Measurements from ENCODE around the gene C5orf24. TPM values are rescaled to one million over a fixed set of nuclear protein-coding genes. Genes with fewer than 3 reads are reported as not detected.

The C5orf24 gene
- total and polyA plus RNA-seq, 2 donors (not counting 1 experiment from before 2014, with no cell fraction given), result 13.0 to 38.2 TPM

DNA sequence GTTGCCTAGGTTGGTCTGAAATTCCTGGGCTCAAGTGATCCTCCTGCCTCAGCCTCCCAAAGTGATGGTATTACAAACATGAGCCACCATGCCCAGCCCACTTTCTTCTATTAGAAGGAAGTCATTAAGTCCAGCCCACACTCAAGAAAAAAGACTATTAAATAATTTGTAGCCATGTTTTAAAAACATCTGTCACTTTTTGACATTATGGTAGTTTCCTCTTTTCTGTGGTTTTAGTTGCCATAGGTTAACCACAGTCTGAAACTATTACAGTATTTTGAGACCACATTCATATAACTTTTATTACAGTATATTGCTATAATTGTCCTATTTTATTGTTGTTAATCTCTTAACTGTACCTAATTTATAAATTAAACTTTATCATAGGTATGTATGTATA, 31.9 kb upstream of the C5orf24 start:
- no peaks in the 10 kb centered on the region for H3K27me3 Mint-ChIP-seq
- H3K36me3 ChIP-seq (replicated peaks in 1 of 2; ENCODE audit: control extremely low read depth in 1 of 2, control insufficient read depth in 1 of 2, extremely low read depth in 1 of 2, insufficient read depth in 2 of 2, low read length in 1 of 2), result peaks cover 3 to 40% of the 10 kb centered on the region in 2 experiments

DNA sequence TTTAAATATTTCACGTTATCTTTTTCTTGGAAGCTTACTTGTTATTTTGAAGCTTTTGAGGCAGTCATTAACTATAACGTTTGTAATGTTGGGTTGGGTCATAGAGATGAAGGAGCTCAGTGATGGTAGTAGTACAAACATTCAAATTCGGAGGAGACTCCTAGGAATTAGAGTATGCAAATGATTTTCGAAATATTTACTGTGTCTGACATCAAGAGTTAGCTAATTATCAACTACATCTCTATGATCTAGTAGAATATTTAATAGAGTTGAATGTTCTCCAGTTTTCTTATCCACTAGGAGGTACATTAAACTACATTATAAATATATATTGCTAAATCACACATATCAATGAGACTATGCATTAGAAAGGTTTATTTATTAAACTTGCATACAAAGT, 28.8 kb upstream of the C5orf24 start:
- POLR2A ChIA-PET, result no interaction called here
- DNase-seq (no peak), ATAC-seq (ENCODE audit: low read depth) (no peak)
- H3K79me2 ChIP-seq (ENCODE audit: control insufficient read depth, insufficient read depth, low read length), result no peaks in the 10 kb centered on the region
- no peak overlapping the region for H3K4me3 ChIP-seq (ENCODE audit: control extremely low read depth in 1 of 5, extremely low read depth in 1 of 5, insufficient read depth in 1 of 5, low read depth in 2 of 5, low read length in 4 of 5)
- intact Hi-C loops (cut with micrococcal nuclease), result no loop called here
- peaks cover 14% of the 10 kb centered on the region for H3K4me1 Mint-ChIP-seq
- no peak overlapping the region for H3K4me3 Mint-ChIP-seq
- H3K9me3 ChIP-seq (ENCODE audit: control extremely low read depth in 1 of 3, control insufficient read depth in 2 of 3, insufficient read depth in 1 of 3, low read length in 2 of 3), result no peaks in the 10 kb centered on the region
- no peaks in the 10 kb centered on the region for H3K27me3 Mint-ChIP-seq
- no peak overlapping the region for H3K9ac ChIP-seq (ENCODE audit: low read length)
- no peak overlapping the region for H3K4me2 ChIP-seq (replicated peaks; ENCODE audit: low read depth, low read length, poor library complexity, severe bottlenecking)
- CTCF ChIA-PET, result interaction anchor here (0.6 kb wide), 1 partner anchor 35 kb away, joined by 3 read pairs; no protein-coding TSS in a partner anchor
- H3K27ac ChIP-seq (ENCODE audit: low read length in 2 of 2), result no peak overlapping the region
- H3K4me1 ChIP-seq (ENCODE audit: control insufficient read depth in 2 of 2, insufficient read depth in 2 of 2, low read length in 2 of 2), result peaks cover 10 to 16% of the 10 kb centered on the region in 2 donors
- H3K9me3 Mint-ChIP-seq (ENCODE audit: insufficient read depth), result no peaks in the 10 kb centered on the region
- peaks cover 3 to 47% of the 10 kb centered on the region in 2 experiments for H3K36me3 ChIP-seq (replicated peaks in 1 of 2; ENCODE audit: control extremely low read depth in 1 of 2, control insufficient read depth in 1 of 2, extremely low read depth in 1 of 2, insufficient read depth in 2 of 2, low read length in 1 of 2)
- no peak for TF ChIP-seq EZH2 (IDR thresholded peaks at IDR 0.05; ENCODE audit: borderline replicate concordance, insufficient read depth, low read depth, low read length, poor library complexity, severe bottlenecking)
- TF ChIP-seq, protein P1, sequence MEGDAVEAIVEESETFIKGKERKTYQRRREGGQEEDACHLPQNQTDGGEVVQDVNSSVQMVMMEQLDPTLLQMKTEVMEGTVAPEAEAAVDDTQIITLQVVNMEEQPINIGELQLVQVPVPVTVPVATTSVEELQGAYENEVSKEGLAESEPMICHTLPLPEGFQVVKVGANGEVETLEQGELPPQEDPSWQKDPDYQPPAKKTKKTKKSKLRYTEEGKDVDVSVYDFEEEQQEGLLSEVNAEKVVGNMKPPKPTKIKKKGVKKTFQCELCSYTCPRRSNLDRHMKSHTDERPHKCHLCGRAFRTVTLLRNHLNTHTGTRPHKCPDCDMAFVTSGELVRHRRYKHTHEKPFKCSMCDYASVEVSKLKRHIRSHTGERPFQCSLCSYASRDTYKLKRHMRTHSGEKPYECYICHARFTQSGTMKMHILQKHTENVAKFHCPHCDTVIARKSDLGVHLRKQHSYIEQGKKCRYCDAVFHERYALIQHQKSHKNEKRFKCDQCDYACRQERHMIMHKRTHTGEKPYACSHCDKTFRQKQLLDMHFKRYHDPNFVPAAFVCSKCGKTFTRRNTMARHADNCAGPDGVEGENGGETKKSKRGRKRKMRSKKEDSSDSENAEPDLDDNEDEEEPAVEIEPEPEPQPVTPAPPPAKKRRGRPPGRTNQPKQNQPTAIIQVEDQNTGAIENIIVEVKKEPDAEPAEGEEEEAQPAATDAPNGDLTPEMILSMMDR (IDR thresholded peaks at IDR 0.05), result no peak
- H3K27ac Mint-ChIP-seq, result no peak overlapping the region
- no peaks in the 10 kb centered on the region for H4K20me1 ChIP-seq (ENCODE audit: control insufficient read depth, insufficient read depth, low read length, poor library complexity, severe bottlenecking)
- no peaks in the 10 kb centered on the region for H3K27me3 ChIP-seq (replicated peaks in 1 of 4; ENCODE audit: control extremely low read depth in 1 of 4, control insufficient read depth in 3 of 4, insufficient read depth in 4 of 4, low read length in 3 of 4)
- WGBS (ENCODE audit: insufficient coverage), result 100% methylated on average over 1 of the region's 4 CpGs
- H2AFZ ChIP-seq (ENCODE audit: insufficient read depth, low read depth, low read length, poor library complexity, severe bottlenecking), result no peak overlapping the region

More for the DNA sequence above, 31.9 kb upstream of the C5orf24 start:
- ATAC-seq (ENCODE audit: low read depth) (peak; percentile 70), DNase-seq (peak; percentile 47)
- Histone ChIP-seq H3K4me2 (replicated peaks; ENCODE audit: low read depth, low read length, poor library complexity, severe bottlenecking) (peak overlapping the region; percentile 50), H4K20me1 (ENCODE audit: control insufficient read depth, insufficient read depth, low read length, poor library complexity, severe bottlenecking) (no peaks in the 10 kb centered on the region), H2AFZ (ENCODE audit: insufficient read depth, low read depth, low read length, poor library complexity, severe bottlenecking) (no peak overlapping the region), H3K9ac (ENCODE audit: low read length) (no peak overlapping the region), H3K27ac (ENCODE audit: low read length in 2 of 2) (peak overlapping the region; percentile 32 to 74), H3K79me2 (ENCODE audit: control insufficient read depth, insufficient read depth, low read length) (no peaks in the 10 kb centered on the region), H3K4me1 (ENCODE audit: control insufficient read depth in 2 of 2, insufficient read depth in 2 of 2, low read length in 2 of 2) (peaks cover 10 to 16% of the 10 kb centered on the region in 2 donors), H3K4me3 (ENCODE audit: control extremely low read depth in 1 of 5, extremely low read depth in 1 of 5, insufficient read depth in 1 of 5, low read depth in 2 of 5, low read length in 4 of 5) (peak overlapping the region in 1 of 5 experiments; percentile 1), H3K27me3 (replicated peaks in 1 of 4; ENCODE audit: control extremely low read depth in 1 of 4, control insufficient read depth in 3 of 4, insufficient read depth in 4 of 4, low read length in 3 of 4) (no peaks in the 10 kb centered on the region), H3K9me3 (ENCODE audit: control extremely low read depth in 1 of 3, control insufficient read depth in 2 of 3, insufficient read depth in 1 of 3, low read length in 2 of 3) (no peaks in the 10 kb centered on the region)
- CTCF ChIA-PET, result no interaction called here
- no peaks in the 10 kb centered on the region for H3K9me3 Mint-ChIP-seq (ENCODE audit: insufficient read depth)
- H3K4me3 Mint-ChIP-seq, result peak overlapping the region; percentile 14
- TF ChIP-seq, protein P1 (IDR thresholded peaks at IDR 0.05), result no peak
- no peak for TF ChIP-seq EZH2 (IDR thresholded peaks at IDR 0.05; ENCODE audit: borderline replicate concordance, insufficient read depth, low read depth, low read length, poor library complexity, severe bottlenecking)
- H3K27ac Mint-ChIP-seq, result no peak overlapping the region
- intact Hi-C loops (cut with micrococcal nuclease), result loop anchor here (1.0 kb wide), 1 partner anchor 91 kb away; the partner anchor contains the start of gene PCBD2
- POLR2A ChIA-PET, result no interaction called here
- H3K4me1 Mint-ChIP-seq, result peaks cover 14% of the 10 kb centered on the region
